Measurements from ENCODE around the gene CFAP126.

The CFAP126 gene

DNA sequence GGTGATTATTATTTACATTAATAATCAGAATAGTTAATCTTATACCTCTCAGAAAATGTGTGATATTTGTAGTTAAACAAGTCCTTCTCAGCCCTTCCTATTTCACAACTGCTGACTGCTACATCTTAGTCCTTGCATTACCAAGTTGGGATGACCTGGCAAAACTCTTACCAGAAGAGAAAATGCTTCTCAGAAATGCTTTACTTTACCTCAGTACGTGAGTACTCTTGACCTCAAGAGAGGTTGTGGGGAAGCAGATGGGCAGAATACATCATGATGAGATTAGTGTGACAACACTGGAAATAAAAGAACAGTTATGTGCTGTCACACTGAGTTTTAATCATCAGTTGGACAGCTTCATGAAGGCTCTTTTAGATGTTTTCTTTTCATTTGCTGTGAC, 16.2 kb downstream of the CFAP126 start:
- Histone ChIP-seq H3K9me3 (ENCODE audit: control insufficient read depth, insufficient read depth, low read length) (no peaks in the 10 kb centered on the region), H3K27me3 (ENCODE audit: control insufficient read depth, low read length) (no peaks in the 10 kb centered on the region), H3K36me3 (ENCODE audit: control insufficient read depth, low read length) (peaks cover 11% of the 10 kb centered on the region), H3K27ac (ENCODE audit: low read depth, low read length) (no peak overlapping the region), H3K9me2 (replicated peaks; ENCODE audit: control insufficient read depth, low read length) (no peaks in the 10 kb centered on the region), H3K4me2 (ENCODE audit: low read length) (no peak overlapping the region), H4K20me1 (ENCODE audit: control insufficient read depth, insufficient read depth, low read depth, low read length) (no peaks in the 10 kb centered on the region; the same call in 1 of the 2 replicates), H3F3A (ENCODE audit: control insufficient read depth, insufficient read depth) (no peaks in the 10 kb centered on the region), H3K4me3 (ENCODE audit: low read length) (no peak overlapping the region), H3K79me2 (ENCODE audit: control insufficient read depth, low read length) (no peaks in the 10 kb centered on the region), H3K4me1 (ENCODE audit: control insufficient read depth, low read length) (peaks cover 9% of the 10 kb centered on the region; the same call in 1 of the 2 replicates)
- TF ChIP-seq EZH2phosphoT487 (IDR thresholded peaks at IDR 0.05; ENCODE audit: borderline replicate concordance, low read length) (no peak), CTCF (IDR thresholded peaks at IDR 0.05; ENCODE audit: low read depth, low read length, poor library complexity, severe bottlenecking) (no peak)

GRCh38 chr1:161350671-161351070, 17.0 kb downstream of the CFAP126 start:
- no peak overlapping the region for H3K4me2 ChIP-seq (ENCODE audit: low read length)
- H3K27me3 ChIP-seq (ENCODE audit: control insufficient read depth, low read length), result no peaks in the 10 kb centered on the region
- TF ChIP-seq EZH2phosphoT487 (IDR thresholded peaks at IDR 0.05; ENCODE audit: borderline replicate concordance, low read length) (no peak), CTCF (IDR thresholded peaks at IDR 0.05; ENCODE audit: low read depth, low read length, poor library complexity, severe bottlenecking) (no peak)
- H3K9me3 ChIP-seq (ENCODE audit: control insufficient read depth, insufficient read depth, low read length), result no peaks in the 10 kb centered on the region
- peaks cover 9% of the 10 kb centered on the region; the same call in 1 of the 2 replicates for H3K4me1 ChIP-seq (ENCODE audit: control insufficient read depth, low read length)
- H3K9me2 ChIP-seq (replicated peaks; ENCODE audit: control insufficient read depth, low read length), result no peaks in the 10 kb centered on the region
- H3F3A ChIP-seq (ENCODE audit: control insufficient read depth, insufficient read depth), result no peaks in the 10 kb centered on the region
- no peak overlapping the region for H3K27ac ChIP-seq (ENCODE audit: low read depth, low read length)
- peaks cover 11% of the 10 kb centered on the region for H3K36me3 ChIP-seq (ENCODE audit: control insufficient read depth, low read length)
- H4K20me1 ChIP-seq (ENCODE audit: control insufficient read depth, insufficient read depth, low read depth, low read length), result no peaks in the 10 kb centered on the region; the same call in 1 of the 2 replicates
- H3K79me2 ChIP-seq (ENCODE audit: control insufficient read depth, low read length), result no peaks in the 10 kb centered on the region
- no peak overlapping the region for H3K4me3 ChIP-seq (ENCODE audit: low read length)

- TF ChIP-seq EZH2phosphoT487 (IDR thresholded peaks at IDR 0.05; ENCODE audit: borderline replicate concordance, low read length) (no peak), CTCF (IDR thresholded peaks at IDR 0.05; ENCODE audit: low read depth, low read length, poor library complexity, severe bottlenecking) (no peak)
- no peaks in the 10 kb centered on the region for H3K27me3 ChIP-seq (ENCODE audit: control insufficient read depth, low read length)
- H3K27ac ChIP-seq (ENCODE audit: low read depth, low read length), result no peak overlapping the region
- H3K4me3 ChIP-seq (ENCODE audit: low read length), result no peak overlapping the region
- no peaks in the 10 kb centered on the region for H3K9me2 ChIP-seq (replicated peaks; ENCODE audit: control insufficient read depth, low read length)
- no peaks in the 10 kb centered on the region for H3K4me1 ChIP-seq (ENCODE audit: control insufficient read depth, low read length)
- no peaks in the 10 kb centered on the region for H4K20me1 ChIP-seq (ENCODE audit: control insufficient read depth, insufficient read depth, low read depth, low read length)
- no peaks in the 10 kb centered on the region for H3K79me2 ChIP-seq (ENCODE audit: control insufficient read depth, low read length)
- no peaks in the 10 kb centered on the region for H3F3A ChIP-seq (ENCODE audit: control insufficient read depth, insufficient read depth)
- no peak overlapping the region for H3K4me2 ChIP-seq (ENCODE audit: low read length)
- peaks cover 29% of the 10 kb centered on the region for H3K36me3 ChIP-seq (ENCODE audit: control insufficient read depth, low read length)
- H3K9me3 ChIP-seq (ENCODE audit: control insufficient read depth, insufficient read depth, low read length), result no peaks in the 10 kb centered on the region
These were observed 24.9 kb downstream of the CFAP126 start for GRCh38 chr1:161342821-161343220.

Data from DOHH2 (cell line).